Measurements from ENCODE around the gene INTS14. TPM values are rescaled to one million over a fixed set of nuclear protein-coding genes. Genes with fewer than 3 reads are reported as not detected.

Gene INTS14
- total and polyA plus RNA-seq, 2 of the 8 experiments (the other 6 are each of a cell fraction or from before 2014, with no cell fraction given), result 33.1 to 33.7 TPM

- Histone ChIP-seq H2BK5ac (ENCODE audit: low read depth, low read length) (no peak overlapping the region), H4K5ac (ENCODE audit: insufficient read length, low read depth, low read length) (no peak overlapping the region), H3K14ac (ENCODE audit: insufficient read length) (no peak overlapping the region), H2BK15ac (ENCODE audit: low read length) (no peak overlapping the region), H4K91ac (replicated peaks; ENCODE audit: insufficient read length, low read length) (no peak overlapping the region), H3K23me2 (ENCODE audit: low read depth, low read length) (no peaks in the 10 kb centered on the region), H3K79me1 (ENCODE audit: low read depth, low read length) (peaks cover 7% of the 10 kb centered on the region), H3K4ac (replicated peaks; ENCODE audit: insufficient read length, low read depth, low read length) (no peak overlapping the region), H3K9me3 (ENCODE audit: insufficient read depth in 2 of 2, low read depth in 1 of 2, low read length in 1 of 2) (no peaks in the 10 kb centered on the region), H3K36me3 (ENCODE audit: control insufficient read depth in 2 of 4, insufficient read depth in 4 of 4, low read length in 3 of 4) (peaks cover 20 to 71% (median 49%) of the 10 kb centered on the region in 4 experiments), H3K56ac (replicated peaks; ENCODE audit: insufficient read length, low read depth, low read length) (no peak overlapping the region), H2BK12ac (ENCODE audit: low read depth, low read length) (no peak overlapping the region), H4K20me1 (replicated peaks in 1 of 2; ENCODE audit: control insufficient read depth in 1 of 2, insufficient read depth in 2 of 2, low read length in 2 of 2) (peaks cover 0 to 4% of the 10 kb centered on the region in 2 experiments), H3K27me3 (replicated peaks in 1 of 4; ENCODE audit: control insufficient read depth in 3 of 4, extremely low read depth in 1 of 4, insufficient read depth in 3 of 4, low read length in 3 of 4) (no peaks in the 10 kb centered on the region), H2AFZ (ENCODE audit: low read length) (no peak overlapping the region), H3K27ac (ENCODE audit: low read depth, low read length) (no peak overlapping the region), H2BK120ac (replicated peaks; ENCODE audit: low read depth, low read length) (no peak overlapping the region), H3K23ac (ENCODE audit: insufficient read length) (no peak overlapping the region), H3K4me2 (ENCODE audit: insufficient read depth in 1 of 2, low read depth in 2 of 2, low read length in 2 of 2) (no peak overlapping the region), H4K8ac (ENCODE audit: extremely low read depth, insufficient read depth, low read length) (no peak overlapping the region), H3K4me1 (replicated peaks in 1 of 4; ENCODE audit: control insufficient read depth in 3 of 4, insufficient read depth in 4 of 4, low read length in 3 of 4) (no peaks in the 10 kb centered on the region), H2BK20ac (ENCODE audit: low read length) (no peak overlapping the region), H3K79me2 (ENCODE audit: control insufficient read depth in 1 of 2, insufficient read depth in 2 of 2, low read length in 2 of 2) (no peaks in the 10 kb centered on the region; a peak in 1 of 4 replicates), H3K4me3 (ENCODE audit: extremely low read depth in 1 of 4, insufficient read depth in 2 of 4, low read depth in 3 of 4, low read length in 4 of 4) (no peak overlapping the region), H2AK5ac (ENCODE audit: low read depth, low read length) (no peak overlapping the region), H3K9ac (replicated peaks in 1 of 4; ENCODE audit: extremely low read depth in 1 of 4, low read depth in 3 of 4, low read length in 3 of 4) (no peak overlapping the region), H3K18ac (ENCODE audit: extremely low read depth, low read length) (no peak overlapping the region)
- no peak for FAIRE-seq
- WGBS, 2 experiments (ENCODE audit: extremely low coverage in 1 of 2, insufficient coverage in 1 of 2, insufficient read length in 1 of 2, insufficient replicate concordance in 2 of 2, low coverage in 1 of 2, low lambda C conversion rate in 2 of 2, missing lambda C conversion rate in 1 of 2), result 94% methylated on average over 6 of the region's 6 CpGs; no CpG with 5 or more reads in 1 of the 2 experiments
- POLR2A ChIA-PET (ENCODE audit: partially characterized antibody), result interaction anchor here (1.0 kb wide), 1 partner anchor 9 kb away, joined by 3 read pairs; no protein-coding TSS in a partner anchor
- DNase-seq (ENCODE audit: low read depth in 1 of 2, low spot score in 2 of 2), result no peak
- CTCF ChIA-PET (ENCODE audit: partially characterized antibody), result interaction anchor here (0.9 to 1.4 kb wide), 2 partner anchors 9 to 33 kb away, joined by 3 to 6 read pairs; no protein-coding TSS in a partner anchor
- TF ChIP-seq KDM1A (IDR thresholded peaks at IDR 0.05; ENCODE audit: borderline replicate concordance, low read length) (no peak), CEBPB (IDR thresholded peaks at IDR 0.05; ENCODE audit: low read depth, low read length) (no peak), NRF1 (IDR thresholded peaks at IDR 0.05; ENCODE audit: low read depth, low read length) (no peak), SIRT6 (IDR thresholded peaks at IDR 0.05; ENCODE audit: low read length) (no peak), SAP30 (IDR thresholded peaks at IDR 0.05; ENCODE audit: insufficient read depth, insufficient replicate concordance, low read length) (no peak), CTCF (IDR thresholded peaks at IDR 0.05; ENCODE audit: control extremely low read depth in 1 of 3, insufficient read depth in 1 of 3, low read depth in 1 of 3, low read length in 3 of 3) (no peak), BCL11A (IDR thresholded peaks at IDR 0.05; ENCODE audit: low read depth in 2 of 2, low read length in 2 of 2) (no peak), ATF3 (IDR thresholded peaks at IDR 0.05; ENCODE audit: insufficient read depth, low read depth, low read length) (no peak), FOSL1 (IDR thresholded peaks at IDR 0.05; ENCODE audit: insufficient read depth, low read depth, low read length) (no peak)
These were observed 51.8 kb downstream of the INTS14 start for GRCh38 chr15:65558997-65559760.
